GM18520 (cell line): ENCODE data around the gene FCAMR.
"Not testable (repeated sequence)": the region's sequence is repeated elsewhere in the genome, so short reads cannot be mapped to it uniquely, and the experiment has no call there.

ENCODE experiments used
- ATAC-seq: cut with Tn5 transposase; IDR thresholded peaks from one replicate; pipeline ENCODE4 v1.9.1; 2021; ENCODE audit not compliant: unreplicated experiment

FCAMR gene

GRCh38 chr1:206933333-206933945, 36.8 kb downstream of the FCAMR start:
- no peak for ATAC-seq

DNA sequence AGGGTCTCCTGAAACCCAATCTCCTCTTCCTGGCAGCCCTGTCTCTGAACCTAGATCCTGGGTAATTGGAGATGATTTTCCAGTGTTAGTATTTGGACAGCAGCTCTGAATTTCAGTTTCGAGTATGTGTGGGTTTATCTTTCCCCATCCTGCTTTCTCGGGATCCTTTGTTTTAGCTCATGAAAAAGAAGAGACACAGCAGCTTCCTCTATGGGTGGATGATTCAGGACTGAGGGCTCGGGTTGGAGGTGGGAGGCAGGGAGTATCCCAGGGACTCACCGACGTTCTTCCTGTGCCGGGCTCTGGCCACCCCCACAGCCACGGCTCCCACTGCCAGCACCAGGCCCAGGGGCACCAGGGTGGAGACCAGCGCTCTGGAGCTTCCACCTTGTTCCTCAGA, 38.1 kb downstream of the FCAMR start:
- no peak for ATAC-seq

GRCh38 chr1:206931709-206932108, 38.6 kb downstream of the FCAMR start:
- no peak for ATAC-seq

DNA sequence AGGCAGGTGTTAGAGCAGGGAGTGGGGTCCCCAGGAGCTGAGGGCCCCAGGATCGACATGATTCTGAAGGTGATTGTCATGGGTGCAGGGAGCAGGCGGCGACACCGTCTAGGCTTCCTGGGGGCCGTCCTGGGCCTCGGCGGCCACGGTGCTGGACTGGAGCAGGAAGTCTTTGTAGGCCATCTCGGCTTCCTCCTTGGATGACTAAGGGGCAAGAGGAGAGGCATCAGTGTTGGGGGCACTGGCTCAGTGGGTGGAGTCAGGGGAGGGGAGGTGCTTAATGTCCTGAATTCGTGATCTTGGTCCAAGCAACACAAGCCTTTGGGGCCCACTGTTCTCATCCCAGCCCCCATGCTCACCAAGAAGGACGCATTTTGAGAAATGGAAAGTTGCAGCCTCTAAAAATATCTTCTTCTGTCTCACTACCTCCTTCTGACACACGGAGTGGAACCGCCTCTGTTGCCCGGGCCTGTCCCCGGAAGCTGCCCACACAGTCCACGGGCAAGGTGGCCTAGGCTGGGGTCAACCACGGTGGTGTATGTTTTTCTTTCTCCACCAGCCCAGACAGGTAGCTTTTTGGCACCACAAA, 40.0 kb downstream of the FCAMR start:
- ATAC-seq: peak; percentile 70

- ATAC-seq: no peak
Measured at GRCh38 chr1:206929524-206929923, 40.7 kb downstream of the FCAMR start.

- ATAC-seq: no peak
Measured at GRCh38 chr1:206926286-206926685, 44.0 kb downstream of the FCAMR start.

DNA sequence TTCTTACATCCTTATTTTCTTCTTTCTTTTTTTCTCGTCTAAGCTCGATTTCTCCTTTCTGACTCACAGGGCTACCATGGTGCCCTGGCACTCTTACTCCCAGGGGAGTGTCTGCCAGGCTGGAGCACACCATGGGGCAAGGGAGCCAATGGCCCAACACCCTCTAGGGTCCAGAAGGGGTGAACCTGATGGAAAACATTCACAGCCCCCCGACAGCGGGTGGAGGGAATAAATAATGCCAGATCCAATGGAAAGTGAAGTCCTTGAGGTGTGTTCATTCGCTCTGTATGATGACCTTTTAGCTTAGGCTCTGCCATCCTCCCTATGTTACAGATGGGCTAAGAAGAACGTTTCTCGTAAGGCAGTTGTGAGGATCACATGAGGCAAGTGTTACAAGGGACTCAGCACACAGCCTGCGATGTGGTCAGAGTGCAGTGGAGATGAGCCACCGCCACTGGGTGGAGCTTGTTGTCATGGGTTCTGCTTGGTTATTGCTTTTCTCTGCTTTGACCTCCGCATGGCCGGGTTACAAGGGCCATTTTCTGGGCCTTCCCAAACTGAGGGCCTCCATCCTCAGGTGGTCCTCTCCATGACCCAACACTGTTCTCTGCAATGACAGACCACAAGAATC, 45.0 kb downstream of the FCAMR start:
- peak; percentile 53 for ATAC-seq

GRCh38 chr1:206924592-206925105, 45.6 kb downstream of the FCAMR start:
- peak; percentile 5 for ATAC-seq

- not testable (repeated sequence) for ATAC-seq
Measured at GRCh38 chr1:206923961-206924557, 46.2 kb downstream of the FCAMR start.

- ATAC-seq: peak; percentile 28
Measured at GRCh38 chr1:206923009-206923960, 47.0 kb downstream of the FCAMR start.

DNA sequence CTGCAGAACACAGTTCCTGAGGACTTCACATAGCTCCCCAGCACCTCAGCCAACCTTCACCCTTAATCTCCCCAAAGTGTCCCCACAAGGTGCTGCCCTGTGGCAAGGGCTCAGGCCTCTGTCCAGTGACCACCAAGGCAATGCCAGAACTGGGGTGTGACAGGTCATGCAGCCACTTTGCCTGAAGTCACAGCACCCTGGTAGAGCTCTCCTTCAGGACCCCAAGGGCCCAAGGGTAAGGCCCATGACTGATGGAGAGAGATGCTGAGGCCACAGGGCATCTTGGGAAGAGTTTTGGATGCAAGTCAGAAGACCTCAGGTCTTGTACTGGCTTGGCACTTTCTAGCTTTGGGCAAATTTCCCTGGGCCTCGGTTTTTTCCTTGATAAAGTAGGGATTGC, 47.7 kb downstream of the FCAMR start:
- ATAC-seq: no peak

GRCh38 chr1:206921772-206922265, 48.4 kb downstream of the FCAMR start, which contains the start of gene FCMR:
Gene FCMR (minus strand): TSS chr1:206921941. CDS start chr1:206921854, 87 bp downstream.
- ATAC-seq: peak; percentile 20

DNA sequence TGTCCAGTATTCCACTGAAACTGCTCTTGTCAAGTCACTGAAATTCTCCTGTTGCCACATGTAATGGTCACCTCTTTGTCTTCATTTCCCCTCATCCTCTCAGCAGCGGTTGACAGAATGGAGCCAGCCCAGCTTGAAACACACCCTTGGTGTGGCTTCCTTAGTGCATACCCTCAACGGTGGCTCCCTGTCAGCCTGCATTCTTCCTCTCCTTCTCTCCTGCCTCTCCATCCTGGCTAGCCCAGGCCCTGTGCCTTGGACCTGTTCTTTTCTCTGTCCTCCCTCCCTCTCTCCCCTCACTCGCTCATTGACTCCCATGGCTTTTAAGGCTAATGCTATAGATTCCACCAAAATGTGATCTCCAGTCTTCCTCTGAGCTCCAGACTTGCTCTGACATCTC, 52.2 kb downstream of the FCAMR start:
- ATAC-seq: no peak

DNA sequence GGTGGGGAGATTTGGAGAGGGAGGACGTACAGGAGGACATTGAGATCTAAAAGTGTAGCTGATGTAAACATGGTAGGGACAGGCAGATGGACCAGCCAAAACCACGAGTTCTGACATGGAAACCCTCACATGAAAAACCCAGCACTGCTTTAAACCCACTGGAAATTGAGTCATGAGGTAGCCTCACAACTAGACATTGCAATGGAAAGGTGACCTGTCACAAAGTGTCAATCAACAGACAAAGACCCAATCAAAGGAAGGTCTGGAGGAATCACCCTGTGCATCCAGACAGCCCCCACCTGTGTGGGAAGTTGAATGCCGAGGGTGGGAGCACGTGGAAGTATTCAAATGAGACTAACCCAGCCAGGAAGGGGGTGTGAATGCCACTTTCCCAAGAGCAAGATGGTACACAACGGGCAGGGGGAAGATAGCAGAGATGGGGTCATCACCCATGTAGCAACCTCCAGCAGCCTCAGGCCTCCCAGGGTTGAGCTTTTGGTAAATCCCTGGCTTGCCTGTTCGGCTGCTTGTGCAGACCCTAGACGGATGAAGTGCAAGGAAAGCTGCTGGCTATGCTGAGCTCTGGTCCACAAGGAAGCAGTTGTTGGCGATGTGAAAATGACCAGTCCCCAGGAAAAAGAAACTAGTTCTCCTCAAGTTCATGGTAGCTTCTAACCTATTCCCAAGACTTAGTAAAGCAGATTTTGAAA, 54.1 kb downstream of the FCAMR start:
- ATAC-seq: no peak

DNA sequence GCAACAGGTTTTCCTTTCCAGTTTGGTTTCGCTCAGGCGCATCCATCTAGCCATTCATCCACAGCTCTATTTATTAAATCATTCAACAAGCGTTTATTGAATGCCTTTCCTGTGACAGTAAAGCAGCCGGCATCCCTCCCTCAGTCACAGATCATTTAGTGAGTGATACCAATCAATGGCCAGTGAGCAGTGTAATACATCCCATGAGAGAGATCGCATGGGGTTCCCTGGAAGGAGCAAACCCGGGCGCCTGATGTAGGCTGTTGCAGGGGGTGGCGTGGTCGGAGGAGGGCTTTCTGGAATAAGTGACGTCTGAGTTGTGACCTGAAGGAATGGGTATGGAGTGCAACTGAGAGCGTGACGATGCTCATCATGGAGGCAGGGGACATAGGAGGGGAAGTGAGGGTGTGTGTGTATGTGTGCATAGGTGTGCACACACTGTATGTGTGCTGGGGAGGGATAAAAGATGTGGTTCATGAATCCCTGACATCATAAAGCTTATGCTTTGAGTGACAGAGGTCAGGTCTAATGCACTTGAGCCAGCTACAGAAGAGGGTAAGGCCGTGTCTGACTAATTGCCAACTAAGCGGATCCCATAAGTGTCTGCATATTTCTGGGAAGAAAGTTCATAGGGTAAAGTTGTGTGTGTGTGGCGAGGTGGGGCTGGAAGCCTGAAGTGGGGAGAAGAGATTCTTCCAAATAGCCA, 55.1 kb downstream of the FCAMR start:
- no peak for ATAC-seq

GRCh38 chr1:206913766-206914537, 56.3 kb downstream of the FCAMR start:
- ATAC-seq: no peak

- peak; percentile 44 for ATAC-seq
Measured at GRCh38 chr1:206912445-206913095, 57.7 kb downstream of the FCAMR start.

GRCh38 chr1:206911064-206911663, 59.1 kb downstream of the FCAMR start:
- no peak for ATAC-seq
